KMS-11 (cell line): ENCODE measurements around the gene PSMF1.

Experiments
- H2AFZ ChIP-seq: fragments of 200-600 bp; sonication (generic); 2 replicates; pipeline ENCODE4 v1.6.1; 2016; ENCODE audit warnings: antibody characterized with exemption, mixed run types, low read depth
- H3K27ac ChIP-seq: fragments of 200-600 bp; sonication (generic); 2 replicates; pipeline ENCODE4 v1.6.1; 2016; ENCODE audit warnings: mild to moderate bottlenecking, mixed run types
- H3K27me3 ChIP-seq: fragments of 200-600 bp; sonication (generic); 2 replicates; pipeline ENCODE4 v1.6.1; 2017; ENCODE audit warnings: mild to moderate bottlenecking, low read depth, mixed run types, moderate library complexity; ENCODE audit not compliant: insufficient read depth
- H3K36me3 ChIP-seq: fragments of 200-600 bp; sonication (generic); 2 replicates; pipeline ENCODE4 v1.6.1; 2017; ENCODE audit warnings: mild to moderate bottlenecking, mixed run types; ENCODE audit not compliant: insufficient read depth
- H3K4me1 ChIP-seq: fragments of 200-600 bp; sonication (generic); 2 replicates; pipeline ENCODE4 v1.6.1; 2016; ENCODE audit warnings: mild to moderate bottlenecking, low read depth, mixed run types; ENCODE audit not compliant: poor library complexity, severe bottlenecking
- H3K4me2 ChIP-seq: fragments of 200-600 bp; sonication (generic); 2 replicates; pipeline ENCODE4 v1.7.0; 2016; ENCODE audit warnings: mild to moderate bottlenecking, mixed run types
- H3K4me3 ChIP-seq: fragments of 200-600 bp; sonication (generic); IDR thresholded peaks from 2 replicates; pipeline ENCODE4 v1.6.1; 2017; ENCODE audit warnings: low read depth, low read length, mixed read lengths; ENCODE audit not compliant: insufficient read depth
- H3K79me2 ChIP-seq: fragments of 200-600 bp; sonication (generic); 2 replicates; pipeline ENCODE4 v1.6.1; 2016; ENCODE audit warnings: low read depth, mixed run types; ENCODE audit not compliant: insufficient read depth
- H3K9ac ChIP-seq: fragments of 200-600 bp; sonication (generic); 2 replicates; pipeline ENCODE4 v1.6.1; 2016; ENCODE audit warnings: mild to moderate bottlenecking, mixed run types
- H4K20me1 ChIP-seq: fragments of 200-600 bp; sonication (generic); 2 replicates; pipeline ENCODE4 v1.6.1; 2016; ENCODE audit warnings: mild to moderate bottlenecking, mixed run types; ENCODE audit not compliant: insufficient read depth
- TF ChIP-seq, protein P1 (sequence below): fragments of 200-600 bp; sonication (generic); conservative IDR thresholded peaks from 2 replicates; pipeline ENCODE4 v1.6.1; 2017; ENCODE audit warnings: low read depth, mild to moderate bottlenecking, antibody characterized with exemption, low read length, moderate library complexity, mixed read lengths

The PSMF1 gene

DNA sequence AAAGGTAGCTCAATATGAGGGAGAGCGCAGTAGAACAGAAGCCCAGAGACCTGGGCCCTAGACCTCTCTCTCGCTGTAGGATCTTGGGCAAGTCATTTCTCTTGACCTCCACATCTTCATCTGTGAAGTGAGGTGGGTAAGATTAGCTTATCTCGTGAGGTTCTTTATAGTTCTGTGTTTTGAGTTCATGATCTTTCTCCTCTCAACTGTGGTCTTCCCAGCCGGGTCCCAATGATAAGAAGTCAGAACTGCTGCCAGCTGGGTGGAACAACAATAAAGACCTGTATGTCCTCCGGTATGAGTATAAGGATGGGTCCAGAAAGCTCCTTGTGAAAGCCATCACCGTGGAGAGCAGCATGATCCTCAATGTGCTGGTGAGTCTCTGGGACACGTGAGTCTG lies 6.9 kb downstream of the PSMF1 start:
- H2AFZ ChIP-seq = no peak overlapping the region
- H4K20me1 ChIP-seq = 0 out of 2 replicates have a peak, but pooled peaks cover 7% of the 10 kb centered on the region
- peaks cover 46% of the 10 kb centered on the region; the same call in 1 of the 2 replicates for H3K79me2 ChIP-seq
- no peaks in the 10 kb centered on the region for H3K27me3 ChIP-seq
- H3K27ac ChIP-seq = no peak overlapping the region
- H3K36me3 ChIP-seq = peaks cover 6% of the 10 kb centered on the region; the same call in 1 of the 2 replicates
- no peak overlapping the region for H3K4me3 ChIP-seq
- peaks cover 27% of the 10 kb centered on the region for H3K4me1 ChIP-seq
- no peak overlapping the region for H3K9ac ChIP-seq
- TF ChIP-seq, protein P1, sequence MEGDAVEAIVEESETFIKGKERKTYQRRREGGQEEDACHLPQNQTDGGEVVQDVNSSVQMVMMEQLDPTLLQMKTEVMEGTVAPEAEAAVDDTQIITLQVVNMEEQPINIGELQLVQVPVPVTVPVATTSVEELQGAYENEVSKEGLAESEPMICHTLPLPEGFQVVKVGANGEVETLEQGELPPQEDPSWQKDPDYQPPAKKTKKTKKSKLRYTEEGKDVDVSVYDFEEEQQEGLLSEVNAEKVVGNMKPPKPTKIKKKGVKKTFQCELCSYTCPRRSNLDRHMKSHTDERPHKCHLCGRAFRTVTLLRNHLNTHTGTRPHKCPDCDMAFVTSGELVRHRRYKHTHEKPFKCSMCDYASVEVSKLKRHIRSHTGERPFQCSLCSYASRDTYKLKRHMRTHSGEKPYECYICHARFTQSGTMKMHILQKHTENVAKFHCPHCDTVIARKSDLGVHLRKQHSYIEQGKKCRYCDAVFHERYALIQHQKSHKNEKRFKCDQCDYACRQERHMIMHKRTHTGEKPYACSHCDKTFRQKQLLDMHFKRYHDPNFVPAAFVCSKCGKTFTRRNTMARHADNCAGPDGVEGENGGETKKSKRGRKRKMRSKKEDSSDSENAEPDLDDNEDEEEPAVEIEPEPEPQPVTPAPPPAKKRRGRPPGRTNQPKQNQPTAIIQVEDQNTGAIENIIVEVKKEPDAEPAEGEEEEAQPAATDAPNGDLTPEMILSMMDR = no peak
- no peak overlapping the region for H3K4me2 ChIP-seq

DNA sequence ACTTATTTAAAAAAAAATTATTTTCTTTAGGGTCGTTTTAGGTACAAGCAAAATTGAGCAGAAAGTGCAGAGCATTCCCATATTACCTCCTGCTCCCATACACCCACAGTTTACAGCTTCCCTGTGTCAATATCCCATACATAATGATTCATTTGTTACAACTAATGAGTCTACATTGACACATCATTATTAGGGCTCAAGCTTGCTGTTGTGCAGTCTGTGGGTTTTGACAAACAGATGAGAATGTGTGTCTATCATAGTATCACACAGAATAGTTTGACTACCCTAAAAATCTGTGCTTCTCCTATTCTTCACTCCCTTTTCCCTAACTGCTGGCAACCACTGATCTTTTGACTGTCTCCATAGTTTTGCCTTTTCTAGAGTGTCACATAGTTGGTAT lies 9.4 kb downstream of the PSMF1 start:
- peaks cover 1% of the 10 kb centered on the region for H3K4me1 ChIP-seq
- no peak overlapping the region for H3K27ac ChIP-seq
- H3K9ac ChIP-seq = no peak overlapping the region
- peaks cover 6% of the 10 kb centered on the region; the same call in 1 of the 2 replicates for H3K36me3 ChIP-seq
- no peak overlapping the region for H3K4me2 ChIP-seq
- no peaks in the 10 kb centered on the region for H3K27me3 ChIP-seq
- TF ChIP-seq, protein P1 = no peak
- no peak overlapping the region for H2AFZ ChIP-seq
- H4K20me1 ChIP-seq = 0 out of 2 replicates have a peak, but pooled peaks cover 7% of the 10 kb centered on the region
- no peak overlapping the region for H3K4me3 ChIP-seq
- H3K79me2 ChIP-seq = peaks cover 33% of the 10 kb centered on the region; the same call in 1 of the 2 replicates

DNA sequence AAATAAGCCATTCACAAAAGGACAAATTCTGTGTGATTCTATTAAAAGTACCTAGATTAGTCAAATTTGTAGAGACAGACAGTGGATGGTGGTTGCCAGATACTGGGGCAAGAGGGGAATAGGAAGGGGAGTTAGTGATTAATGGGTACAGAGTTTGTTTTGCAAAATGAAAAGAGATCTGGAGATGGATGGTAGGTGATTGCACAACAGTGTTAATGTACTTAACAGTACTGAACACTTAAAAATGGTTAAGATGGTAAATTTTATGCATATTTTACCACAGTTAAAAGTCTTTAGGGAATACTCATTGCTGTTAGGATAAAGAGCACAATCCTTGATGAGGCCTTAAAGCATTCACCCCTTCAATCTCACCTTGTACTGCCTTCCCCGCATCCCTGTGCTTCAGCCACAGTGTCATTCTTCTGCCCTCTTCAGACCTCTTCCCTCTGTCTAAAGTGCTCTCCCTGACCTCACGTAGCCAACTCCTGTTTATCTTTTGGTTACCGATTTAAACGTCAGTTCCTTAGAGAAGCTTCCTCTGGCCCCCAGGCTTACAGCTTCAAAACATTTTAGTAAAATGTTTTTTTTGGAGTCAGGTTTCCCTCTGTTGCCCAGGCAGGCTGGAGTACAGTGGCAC lies 11.8 kb downstream of the PSMF1 start:
- H3K36me3 ChIP-seq = peaks cover 8% of the 10 kb centered on the region; the same call in 1 of the 2 replicates
- TF ChIP-seq, protein P1 = no peak

DNA sequence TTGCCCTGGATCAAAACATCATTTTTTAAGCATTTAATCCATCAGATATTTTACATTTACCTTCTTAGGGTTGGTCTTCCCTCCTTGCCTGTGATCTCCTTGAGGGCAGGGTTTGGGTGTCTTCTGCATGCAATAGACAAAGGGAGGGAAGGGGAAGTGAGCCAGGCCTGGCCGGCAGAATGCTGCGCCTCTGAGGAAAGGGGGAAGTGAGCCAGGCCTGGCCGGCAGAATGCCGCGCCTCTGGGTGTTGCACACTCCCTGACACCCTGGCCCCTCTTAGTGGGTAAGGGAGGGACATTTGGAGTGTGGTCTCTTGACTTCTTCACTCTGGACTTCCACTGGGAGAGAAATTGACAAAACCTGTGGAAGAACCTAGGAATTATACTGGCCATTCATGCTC lies 12.4 kb downstream of the PSMF1 start:
- TF ChIP-seq, protein P1 = no peak
- Histone ChIP-seq H3K27me3 (no peaks in the 10 kb centered on the region), H4K20me1 (no peaks in the 10 kb centered on the region), H3K4me1 (no peaks in the 10 kb centered on the region), H3K4me2 (no peak overlapping the region), H3K27ac (no peak overlapping the region), H3K36me3 (0 out of 2 replicates have a peak, but pooled peaks cover 8% of the 10 kb centered on the region), H3K4me3 (no peak overlapping the region), H2AFZ (no peak overlapping the region), H3K9ac (no peak overlapping the region), H3K79me2 (peaks cover 31% of the 10 kb centered on the region; the same call in 1 of the 2 replicates)

More for the DNA sequence above, 11.8 kb downstream of the PSMF1 start:
- no peak overlapping the region for H3K4me2 ChIP-seq
- H4K20me1 ChIP-seq = no peaks in the 10 kb centered on the region
- H3K27me3 ChIP-seq = no peaks in the 10 kb centered on the region
- H3K79me2 ChIP-seq = peaks cover 31% of the 10 kb centered on the region; the same call in 1 of the 2 replicates
- H3K4me3 ChIP-seq = no peak overlapping the region
- no peaks in the 10 kb centered on the region for H3K4me1 ChIP-seq
- no peak overlapping the region for H3K9ac ChIP-seq
- no peak overlapping the region for H2AFZ ChIP-seq
- H3K27ac ChIP-seq = no peak overlapping the region
